Lower leg skin (tissue), 3 donors: ENCODE data around the gene RBM20.

Experiments used
- POLR2A ChIP-seq, 2 donors: fragments of 450-650 bp; IDR thresholded peaks; one replicate each; pipeline ENCODE4 v1.6.1; 2016 to 2017; ENCODE audit warnings: antibody characterized with exemption in 2 of 2, mild to moderate bottlenecking in 1 of 2, moderate library complexity in 1 of 2
- TF ChIP-seq, protein P1 (sequence below), 3 donors: fragments of 450-650 bp; IDR thresholded peaks; one replicate each; pipeline ENCODE4 v1.5.1; 2016; ENCODE audit warnings: antibody characterized with exemption in 3 of 3, mild to moderate bottlenecking in 3 of 3, moderate library complexity in 2 of 3

DNA sequence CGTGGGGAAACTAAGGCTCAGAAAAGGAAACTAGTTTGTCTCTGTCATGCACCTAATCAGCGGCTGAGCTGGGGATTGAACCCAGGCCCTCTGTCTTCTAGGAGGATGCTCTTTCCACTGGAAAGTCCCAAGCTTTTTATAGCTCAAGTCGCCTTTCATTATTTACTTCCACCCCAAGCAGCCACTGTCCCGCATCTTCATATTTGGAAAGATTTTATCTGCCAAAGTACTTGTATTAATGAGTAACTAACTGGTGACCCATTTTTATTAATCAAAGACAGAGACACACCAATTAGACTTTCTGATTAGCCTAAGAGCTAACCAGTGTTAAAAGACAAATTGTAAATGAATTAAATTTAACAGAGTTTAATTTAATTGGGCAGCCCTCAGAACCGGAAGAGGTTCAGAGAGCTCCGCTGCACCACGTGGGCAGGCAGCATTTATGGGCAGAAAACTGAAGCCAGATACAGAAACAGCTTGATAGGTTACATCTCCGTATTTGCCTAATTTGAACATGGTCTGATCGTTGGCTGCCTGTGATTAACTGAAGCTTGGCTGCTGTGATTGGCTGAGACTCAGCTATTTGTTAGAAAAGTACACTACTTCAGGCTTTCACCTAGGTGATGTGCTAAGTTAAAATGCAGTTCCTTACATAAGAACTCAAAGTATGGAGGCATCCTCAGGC lies 149.1 kb downstream of the RBM20 start:
- TF ChIP-seq, protein P1, sequence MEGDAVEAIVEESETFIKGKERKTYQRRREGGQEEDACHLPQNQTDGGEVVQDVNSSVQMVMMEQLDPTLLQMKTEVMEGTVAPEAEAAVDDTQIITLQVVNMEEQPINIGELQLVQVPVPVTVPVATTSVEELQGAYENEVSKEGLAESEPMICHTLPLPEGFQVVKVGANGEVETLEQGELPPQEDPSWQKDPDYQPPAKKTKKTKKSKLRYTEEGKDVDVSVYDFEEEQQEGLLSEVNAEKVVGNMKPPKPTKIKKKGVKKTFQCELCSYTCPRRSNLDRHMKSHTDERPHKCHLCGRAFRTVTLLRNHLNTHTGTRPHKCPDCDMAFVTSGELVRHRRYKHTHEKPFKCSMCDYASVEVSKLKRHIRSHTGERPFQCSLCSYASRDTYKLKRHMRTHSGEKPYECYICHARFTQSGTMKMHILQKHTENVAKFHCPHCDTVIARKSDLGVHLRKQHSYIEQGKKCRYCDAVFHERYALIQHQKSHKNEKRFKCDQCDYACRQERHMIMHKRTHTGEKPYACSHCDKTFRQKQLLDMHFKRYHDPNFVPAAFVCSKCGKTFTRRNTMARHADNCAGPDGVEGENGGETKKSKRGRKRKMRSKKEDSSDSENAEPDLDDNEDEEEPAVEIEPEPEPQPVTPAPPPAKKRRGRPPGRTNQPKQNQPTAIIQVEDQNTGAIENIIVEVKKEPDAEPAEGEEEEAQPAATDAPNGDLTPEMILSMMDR (IDR thresholded peaks at IDR 0.05), result no peak
- no peak for TF ChIP-seq POLR2A (IDR thresholded peaks at IDR 0.05)
